Measurements from ENCODE around the gene HTR6.

HTR6 gene

GRCh38 chr1:19689856-19690255, 25.2 kb downstream of the HTR6 start:
- DNase-seq = no peak

GRCh38 chr1:19690342-19690741, 25.7 kb downstream of the HTR6 start:
- no peak for DNase-seq

- no peak for DNase-seq
Measured at GRCh38 chr1:19694298-19694697, 29.6 kb downstream of the HTR6 start.

GRCh38 chr1:19695772-19696171, 31.1 kb downstream of the HTR6 start:
- no peak for DNase-seq

GRCh38 chr1:19696820-19697219, 32.1 kb downstream of the HTR6 start:
- no peak for DNase-seq

DNA sequence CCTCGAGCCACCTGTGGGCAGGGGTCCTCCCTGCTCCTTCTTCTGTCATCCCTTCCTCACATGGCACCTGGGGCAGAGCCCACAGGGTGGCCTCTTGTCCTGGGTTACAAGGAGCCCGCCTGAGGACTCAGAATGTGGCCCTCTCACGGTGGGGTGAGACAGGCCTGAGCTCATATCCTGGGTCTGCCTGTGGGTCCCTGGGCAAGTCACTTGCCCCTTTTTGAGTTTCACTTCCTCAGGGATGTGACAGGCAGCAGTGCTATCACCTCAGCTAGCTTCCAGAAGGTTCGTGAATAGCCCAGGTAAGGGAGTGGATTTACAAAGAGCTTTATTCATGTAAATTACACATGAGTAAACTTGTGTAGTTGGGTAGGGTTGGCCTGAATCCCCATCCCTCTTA, 33.5 kb downstream of the HTR6 start:
- no peak for DNase-seq

DNA sequence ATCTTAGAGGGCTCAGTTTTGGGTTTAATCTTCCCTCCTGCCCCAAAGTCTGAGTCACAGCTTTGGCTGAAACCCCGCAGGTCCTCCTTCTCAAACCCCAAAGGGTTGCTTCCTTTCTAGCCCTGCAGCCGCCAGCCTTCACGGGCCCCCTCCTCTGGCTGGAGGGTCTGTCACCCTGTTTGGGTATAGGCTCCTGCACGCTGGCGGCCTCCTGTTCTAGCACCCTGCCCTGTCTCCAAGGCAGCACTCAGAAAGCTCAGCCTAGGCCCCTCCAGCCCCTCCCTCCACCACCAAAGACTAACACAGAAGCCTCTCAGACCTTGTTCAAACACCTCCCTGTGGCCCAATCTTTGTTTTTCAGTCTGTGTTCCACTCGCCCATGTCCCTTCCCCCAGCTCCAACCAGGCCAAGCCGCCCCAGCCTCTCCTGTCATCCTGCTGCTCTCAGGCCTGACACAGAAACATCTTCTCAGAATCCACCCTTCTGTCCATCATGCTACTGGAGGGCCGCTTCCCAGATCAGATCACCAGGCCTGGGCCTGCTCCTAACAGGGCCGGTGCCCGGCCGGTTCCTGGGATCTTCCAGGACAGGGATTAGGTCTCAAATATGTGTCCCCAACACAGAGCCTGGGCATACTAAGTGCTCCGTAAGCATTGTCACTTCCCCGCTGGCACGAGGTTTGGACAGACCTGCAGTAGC, 35.6 kb downstream of the HTR6 start:
- no peak for DNase-seq

- DNase-seq = no peak
Measured at GRCh38 chr1:19703280-19703679, 38.6 kb downstream of the HTR6 start.

- DNase-seq = peak; percentile 61
Measured at GRCh38 chr1:19704247-19705113, 39.8 kb downstream of the HTR6 start.

DNA sequence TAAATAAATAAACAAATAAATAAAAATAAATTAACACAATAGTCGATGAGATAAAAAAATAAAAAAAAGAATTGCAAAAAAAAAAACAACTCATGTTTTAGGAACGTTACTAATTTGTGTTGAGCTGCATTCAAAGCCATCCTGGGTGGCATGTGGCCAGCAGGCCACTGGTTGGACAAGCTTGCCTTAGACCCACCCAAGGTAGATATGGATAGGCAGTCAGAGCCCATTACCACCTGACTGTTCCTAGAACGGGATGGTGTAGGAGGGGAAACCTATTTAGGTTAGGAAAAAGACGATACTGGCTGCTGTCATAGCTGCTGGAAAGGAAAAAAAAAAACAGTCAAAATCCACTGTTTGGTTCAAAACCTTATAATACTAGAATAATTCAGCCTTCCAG, 40.8 kb downstream of the HTR6 start:
- no peak for DNase-seq

DNA sequence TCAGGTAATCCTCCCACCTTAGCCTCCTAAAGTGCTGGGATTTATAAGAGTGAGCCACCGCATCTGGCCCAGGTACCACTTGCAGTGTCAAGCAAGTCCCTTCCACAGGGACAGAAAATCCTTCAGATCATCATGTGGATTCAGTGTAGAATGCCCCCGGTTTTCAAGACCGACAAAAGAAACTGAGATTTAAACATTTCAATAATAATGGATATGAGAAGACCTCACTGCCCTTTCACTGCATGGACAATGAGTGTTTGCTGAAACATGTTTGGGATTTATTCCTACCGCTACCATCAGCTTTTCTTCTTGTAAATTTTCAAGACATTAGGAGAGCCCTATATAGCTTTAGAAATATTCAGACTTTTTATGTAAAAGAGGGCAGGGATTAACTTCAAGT, 41.5 kb downstream of the HTR6 start:
- DNase-seq = no peak

DNA sequence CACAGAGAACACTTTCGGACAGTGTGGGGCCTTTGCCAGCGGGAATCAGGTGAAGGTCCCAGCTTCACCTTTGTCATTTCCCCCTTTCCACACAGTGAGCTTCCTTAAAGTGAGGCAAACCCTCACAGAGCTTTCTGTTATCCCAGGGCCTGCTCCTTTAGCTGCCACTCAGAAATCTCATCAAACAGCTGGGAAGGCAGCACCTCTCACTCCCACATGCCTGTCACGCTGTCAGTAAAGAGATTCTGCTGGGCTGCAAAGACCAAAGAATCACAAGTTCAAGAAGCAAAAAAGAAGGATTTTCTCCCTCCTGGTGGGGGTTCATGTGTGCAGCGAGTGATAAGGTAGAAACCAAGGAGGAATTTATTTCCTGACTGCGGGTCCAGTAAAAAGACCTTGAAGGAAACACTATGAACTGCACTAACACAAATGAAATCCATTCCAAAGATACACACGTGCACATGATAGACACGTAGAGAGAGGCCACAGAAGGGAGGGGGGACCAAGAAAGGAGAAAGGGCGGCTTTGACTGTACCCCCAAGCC, 44.0 kb downstream of the HTR6 start:
- DNase-seq = no peak

DNA sequence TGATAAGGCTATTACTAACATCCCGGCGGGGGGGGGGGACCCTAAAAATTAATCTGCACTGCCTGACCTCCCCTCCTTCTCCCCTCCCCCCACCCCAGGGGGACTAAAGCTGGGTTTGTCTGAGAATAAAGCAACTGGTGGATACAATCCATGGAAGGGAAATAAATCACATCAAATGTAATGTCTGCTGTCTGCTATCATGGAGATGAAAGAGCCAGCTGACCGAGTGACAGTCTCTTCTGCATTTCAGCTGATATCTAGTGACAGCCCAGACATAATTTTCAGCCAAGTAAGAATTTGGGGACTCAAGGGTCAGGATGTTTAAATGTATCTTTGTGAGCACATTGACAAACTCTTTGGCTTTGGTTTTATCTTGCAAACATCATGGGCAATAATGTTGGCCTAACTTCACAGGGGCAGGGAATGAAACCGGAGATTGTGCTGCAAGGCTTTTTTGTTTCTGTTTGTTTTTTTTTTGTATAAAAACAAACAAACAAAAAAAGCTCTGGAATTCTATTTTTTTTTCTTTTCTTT, 44.7 kb downstream of the HTR6 start:
- no peak for DNase-seq

DNA sequence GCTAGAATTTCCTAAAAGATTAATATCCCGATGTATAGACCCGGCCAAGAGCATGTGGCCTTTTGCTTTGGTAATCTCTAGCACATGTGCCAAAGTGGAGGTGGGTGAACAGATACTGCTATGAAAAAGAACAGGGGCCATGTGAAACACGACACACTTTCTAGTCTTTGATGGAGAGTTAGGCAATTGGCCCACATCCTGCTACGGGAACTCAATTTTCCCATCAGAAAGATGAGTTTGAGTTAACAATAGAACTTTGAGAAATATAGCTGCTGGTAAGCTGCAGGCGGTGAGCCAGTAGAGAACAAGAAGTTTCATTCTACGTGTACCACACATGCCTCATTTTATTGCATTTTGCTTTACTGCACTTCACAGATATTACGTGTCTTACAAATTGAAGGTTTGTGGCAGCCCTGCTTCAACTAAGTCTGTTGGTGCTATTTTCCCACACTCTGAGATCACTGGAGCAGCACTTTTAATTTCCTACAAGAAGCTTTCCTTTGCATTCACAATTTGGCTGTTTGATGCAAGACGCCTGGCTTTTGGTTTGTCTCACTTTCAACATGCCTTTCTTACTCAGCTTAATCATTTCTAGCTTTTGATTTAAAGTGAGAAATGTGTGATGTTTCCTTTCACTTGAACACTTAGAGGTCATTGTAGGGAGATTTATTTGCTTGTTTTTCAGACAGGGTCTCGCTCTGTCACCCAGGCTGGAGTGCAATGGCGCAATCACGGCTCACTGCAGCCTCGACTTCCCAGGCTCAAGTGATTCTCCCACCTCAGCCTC, 46.3 kb downstream of the HTR6 start:
- no peak for DNase-seq

DNA sequence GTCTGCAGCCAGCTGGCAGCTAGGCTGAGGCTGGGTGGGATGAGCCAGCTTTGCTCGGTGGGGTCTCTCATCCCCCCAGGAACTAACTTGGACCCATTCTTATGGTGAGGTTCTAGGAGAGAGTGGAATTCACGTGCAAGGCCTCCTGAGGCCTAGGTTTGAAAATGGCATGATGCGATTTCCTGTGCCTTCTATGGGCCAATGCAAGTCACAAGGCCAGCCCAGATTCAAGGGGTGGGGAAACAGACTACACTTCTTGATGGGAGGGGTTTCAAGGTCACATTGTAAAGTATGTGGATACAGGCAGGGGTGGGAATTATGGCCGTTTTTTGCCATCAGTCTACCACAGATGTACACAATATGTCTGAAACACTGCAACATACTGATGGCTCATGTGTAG, 48.3 kb downstream of the HTR6 start:
- DNase-seq = no peak

DNA sequence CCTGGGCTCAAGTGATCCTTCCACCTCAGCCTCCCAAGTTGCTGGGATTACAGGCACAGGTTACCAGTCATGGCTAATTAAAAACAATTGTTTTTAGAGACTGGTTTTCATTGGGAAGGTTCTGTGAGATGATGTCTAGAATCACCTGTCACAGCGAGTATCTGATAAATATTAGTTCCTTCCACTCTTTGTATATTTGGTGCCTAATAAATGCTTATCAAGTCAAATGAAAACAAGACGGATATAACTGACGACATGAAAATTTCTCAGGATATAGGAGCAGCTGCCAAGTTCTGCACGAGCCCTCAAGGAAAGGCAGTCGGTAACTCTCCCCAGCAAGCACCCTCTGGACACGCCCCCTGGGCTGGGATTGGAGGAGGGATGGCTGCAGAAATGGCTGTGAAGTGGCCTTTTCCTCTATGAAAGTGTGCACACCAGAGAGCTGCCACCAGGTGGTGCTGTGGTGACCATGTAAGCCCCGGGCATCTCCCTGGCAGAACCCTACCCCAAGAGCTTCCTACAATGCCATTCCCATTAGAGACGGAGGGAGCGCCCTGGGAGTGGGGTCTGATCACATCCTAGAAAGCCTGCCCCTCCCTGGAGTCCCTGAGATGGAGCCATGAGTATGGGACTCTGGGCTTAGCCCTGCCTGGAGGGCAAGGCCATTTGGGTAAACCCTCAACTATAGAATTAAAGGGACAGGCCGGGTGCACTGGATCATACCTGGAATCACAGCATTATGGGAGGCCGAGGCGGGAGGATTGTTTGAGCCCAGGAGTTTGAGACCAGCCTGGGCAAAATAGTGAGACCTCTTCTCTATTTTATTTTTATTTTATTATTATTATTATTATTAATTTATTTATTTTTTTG, 50.9 kb downstream of the HTR6 start:
- DNase-seq = peak; percentile 79

DNA sequence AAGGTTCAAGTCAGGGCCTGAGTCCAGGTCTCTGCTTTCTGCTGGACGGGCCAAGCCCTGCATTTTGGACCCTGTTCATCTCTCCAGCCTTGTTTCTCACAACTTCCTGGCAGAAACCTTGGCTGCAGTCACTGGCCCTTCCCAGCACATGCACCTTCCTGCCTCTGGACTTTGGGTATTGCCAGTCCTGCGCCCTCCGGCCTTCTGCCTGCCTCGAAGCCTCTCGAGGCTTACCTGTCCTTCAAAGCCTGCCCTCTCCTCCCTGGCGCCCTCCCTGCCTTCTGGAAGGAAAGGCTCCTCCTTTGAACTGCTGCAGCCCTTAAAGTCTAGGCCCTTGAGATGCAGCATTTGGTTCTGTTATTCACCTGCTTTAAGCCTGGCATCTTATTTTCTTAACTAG, 52.8 kb downstream of the HTR6 start:
- no peak for DNase-seq

DNA sequence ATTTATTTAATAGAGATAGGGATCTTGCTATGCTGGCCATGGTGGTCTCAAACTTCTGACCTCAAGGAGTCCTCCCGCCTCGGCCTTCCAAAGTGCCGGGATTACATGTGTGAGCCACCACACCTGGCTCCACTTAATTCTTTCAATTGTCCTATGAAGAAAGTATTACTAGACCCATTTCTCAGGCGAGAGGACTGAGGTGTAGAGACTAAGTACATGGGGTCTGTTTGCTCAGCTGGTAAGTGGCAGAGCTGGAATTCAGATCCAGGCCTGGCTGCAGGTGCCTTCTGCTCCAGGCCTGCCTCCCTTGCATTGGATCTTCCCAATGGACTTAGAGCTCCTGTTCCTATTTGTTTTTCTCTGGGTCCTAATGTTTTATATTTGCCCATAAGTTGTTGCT, 55.5 kb downstream of the HTR6 start:
- no peak for DNase-seq

DNA sequence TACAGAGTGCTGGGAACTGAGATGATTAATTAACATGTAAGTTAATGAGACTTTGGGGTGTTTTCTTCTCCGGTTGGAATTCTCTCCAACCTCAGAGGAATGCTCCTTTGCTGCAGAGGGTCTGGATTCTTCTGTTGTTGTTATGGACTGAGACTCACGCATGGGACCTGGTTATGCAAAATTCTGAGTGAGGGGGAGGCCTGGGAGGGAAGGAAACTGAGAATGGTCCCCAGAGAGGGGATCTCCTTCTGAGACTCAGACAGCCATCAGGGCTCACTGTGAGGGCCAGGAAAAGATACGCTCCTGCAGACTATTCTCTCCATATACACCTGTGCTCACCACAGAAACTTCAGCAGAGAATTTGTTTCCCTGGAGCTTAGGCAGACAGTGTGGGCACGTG, 56.3 kb downstream of the HTR6 start:
- no peak for DNase-seq

DNA sequence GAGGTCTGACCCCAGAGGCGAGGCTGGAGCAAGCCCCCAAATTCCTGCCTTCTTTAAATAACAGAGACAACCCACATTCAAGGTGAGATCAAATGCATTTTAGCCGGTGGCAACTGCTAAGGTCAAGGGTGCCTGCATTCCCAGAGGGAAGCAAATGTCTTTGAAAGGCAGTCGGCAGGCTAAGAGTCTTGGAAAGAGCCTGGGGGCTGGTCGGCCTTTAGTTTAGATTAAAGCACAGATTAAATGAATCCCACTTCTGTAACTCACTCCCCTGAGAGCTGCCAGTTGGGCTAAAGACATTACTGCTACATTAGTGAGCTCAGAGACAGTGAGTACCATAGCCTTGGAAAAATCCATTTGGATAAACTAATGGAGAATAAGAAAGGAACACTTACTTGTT, 59.2 kb downstream of the HTR6 start:
- DNase-seq = no peak

DNA sequence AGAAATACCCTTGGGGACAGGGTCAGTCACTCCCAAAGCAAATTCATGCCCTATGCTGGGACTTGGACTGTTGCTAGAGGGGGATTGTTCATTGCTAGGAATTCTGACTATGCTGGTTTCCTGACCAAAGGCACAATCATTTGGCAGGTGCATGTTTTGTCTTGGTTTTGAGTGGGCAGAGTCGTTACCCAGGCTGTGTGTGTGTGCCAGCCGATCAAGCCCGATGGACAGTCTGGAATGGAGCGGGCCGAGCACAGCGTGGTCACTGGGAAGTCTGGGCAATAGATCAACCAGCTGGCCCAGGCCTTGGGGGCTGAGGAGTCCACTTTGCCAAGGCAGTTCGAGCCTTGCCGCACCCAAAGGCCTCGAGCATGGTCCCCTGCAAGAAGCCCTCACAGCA, 60.9 kb downstream of the HTR6 start:
- DNase-seq = no peak

Measured in CD4-positive, alpha-beta T cell treated with Interleukin-4 for 4 hours (primary cell).